ENCODE data around the gene DDX39A.

- TF ChIP-seq CTCF (IDR thresholded peaks at IDR 0.05) (no peak), POLR2AphosphoS5 (IDR thresholded peaks at IDR 0.05; ENCODE audit: low read depth, low read length) (no peak), REST (IDR thresholded peaks at IDR 0.05; ENCODE audit: insufficient read depth in 1 of 2, low read depth in 2 of 2, low read length in 1 of 2) (no peak)
Measured at GRCh38 chr19:14430712-14431111, 11.6 kb upstream of the DDX39A start.

Measured in Panc1 (cell line).